Subcutaneous adipose tissue (tissue), 4 donors: Measurements from ENCODE around the gene LATS2. TPM values are rescaled to one million over a fixed set of nuclear protein-coding genes. Genes with fewer than 3 reads are reported as not detected.

ENCODE experiments used
- CTCF ChIP-seq: fragments of 450-650 bp; IDR thresholded peaks from one replicate; pipeline ENCODE4 v1.5.1; 2016; ENCODE audit warnings: low read depth, mild to moderate bottlenecking, control low read depth, antibody characterized with exemption, moderate library complexity
- total RNA-seq, 4 donors: library from RNA; depleted of rRNA; stranded (reverse); fragments of >200 nt; gene quantifications; one replicate each; pipeline ENCODE4 v1.1.0, GENCODE V29; 2016

LATS2 gene
- total RNA-seq, 4 donors from 2014 or later: 29.0 to 31.8 (median 29.6) TPM

GRCh38 chr13:20990910-20991525 is 70.4 kb downstream of the LATS2 start:
- no peak for TF ChIP-seq CTCF

GRCh38 chr13:20989656-20990321 is 71.6 kb downstream of the LATS2 start:
- no peak for TF ChIP-seq CTCF

GRCh38 chr13:20988909-20989655 is 72.3 kb downstream of the LATS2 start:
- TF ChIP-seq CTCF: no peak

GRCh38 chr13:20988033-20988908 is 73.1 kb downstream of the LATS2 start:
- no peak for TF ChIP-seq CTCF

DNA sequence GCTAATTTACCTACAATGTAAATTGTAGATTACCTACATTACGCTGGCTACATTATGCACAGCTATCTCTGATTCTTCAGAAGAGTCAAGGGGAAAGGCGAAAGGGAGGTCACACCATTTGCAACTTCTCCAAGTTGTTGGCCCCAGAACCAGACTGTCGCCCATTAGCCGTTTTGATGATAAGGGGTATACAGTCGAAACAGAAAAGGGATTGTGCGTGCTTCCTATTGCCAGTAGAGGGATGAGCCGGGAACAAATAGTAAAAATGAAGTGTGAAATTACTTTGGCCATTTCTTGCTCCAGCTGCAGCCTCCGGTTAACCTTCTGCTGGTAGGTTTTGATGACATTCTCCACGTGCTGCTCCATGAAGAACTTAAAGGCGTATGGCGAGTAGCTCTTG is 73.8 kb downstream of the LATS2 start:
- no peak for TF ChIP-seq CTCF

DNA sequence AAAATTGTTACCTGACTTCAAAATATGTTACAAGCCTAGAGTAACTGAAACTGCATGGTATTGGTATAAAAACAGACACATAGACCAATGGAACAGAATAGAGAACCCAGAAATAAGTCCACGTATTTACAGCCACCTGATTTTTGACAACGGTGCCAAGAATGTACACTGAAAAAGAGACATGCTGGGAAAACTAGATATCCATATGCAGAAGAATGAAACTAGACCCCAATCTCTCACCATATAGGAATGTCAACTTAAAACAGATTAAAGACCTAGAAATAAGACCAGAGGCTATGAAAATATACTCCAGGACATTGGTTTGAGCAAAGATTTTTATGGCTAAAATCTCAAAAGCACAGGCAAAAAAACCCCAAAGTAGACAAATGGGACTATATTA is 76.5 kb downstream of the LATS2 start:
- no peak for TF ChIP-seq CTCF
